ENCODE data around the gene DNAJB1.
"Not testable (repeated sequence)": the region's sequence is repeated elsewhere in the genome, so short reads cannot be mapped to it uniquely, and the experiment has no call there.

The DNAJB1 gene

DNA sequence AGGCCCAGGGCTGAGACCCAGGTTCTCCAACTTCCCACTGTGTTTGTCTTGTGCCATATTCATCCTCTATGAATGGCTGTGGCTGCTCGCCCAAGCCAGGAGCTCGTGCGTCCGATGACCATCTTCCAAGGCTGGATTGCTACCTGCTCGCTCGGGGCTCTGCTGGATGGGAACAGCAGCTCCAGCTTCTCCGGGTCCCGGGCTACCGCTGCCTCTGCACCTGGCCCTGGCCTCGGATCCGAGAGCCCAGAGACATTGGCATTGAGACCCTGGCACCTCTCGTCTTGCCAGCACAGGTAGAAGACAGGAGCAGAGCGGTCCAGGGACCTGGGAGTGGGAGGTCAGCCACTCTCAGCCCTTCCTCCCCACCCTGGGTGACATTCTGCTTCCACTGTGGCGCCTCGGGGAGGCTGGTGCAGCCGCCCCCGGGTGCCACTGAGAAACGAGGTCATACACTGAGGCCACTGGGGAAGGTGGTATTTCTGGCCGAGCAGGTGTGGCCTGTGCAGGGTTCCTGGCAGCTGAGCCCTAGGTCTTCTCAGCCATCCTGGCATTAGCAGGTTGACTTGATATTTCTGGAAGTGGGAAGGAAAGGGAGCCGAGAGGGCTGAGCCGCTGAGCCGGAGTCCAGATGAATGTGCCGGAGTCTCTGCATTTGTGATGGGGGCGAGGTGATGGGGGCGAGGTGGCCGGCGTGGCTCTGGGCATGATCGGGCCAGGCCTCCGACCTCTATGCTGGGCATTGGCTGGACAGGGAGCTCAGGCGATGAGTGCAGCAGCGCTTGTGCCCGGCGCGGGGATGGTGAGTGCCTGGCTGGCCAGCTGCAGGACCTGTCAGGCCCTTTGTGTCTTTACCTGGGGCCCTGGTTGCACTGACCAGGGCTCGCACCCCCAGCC lies 35.1 kb upstream of the DNAJB1 start:
- DNase-seq (ENCODE audit: low read depth, low spot score): no peak

DNA sequence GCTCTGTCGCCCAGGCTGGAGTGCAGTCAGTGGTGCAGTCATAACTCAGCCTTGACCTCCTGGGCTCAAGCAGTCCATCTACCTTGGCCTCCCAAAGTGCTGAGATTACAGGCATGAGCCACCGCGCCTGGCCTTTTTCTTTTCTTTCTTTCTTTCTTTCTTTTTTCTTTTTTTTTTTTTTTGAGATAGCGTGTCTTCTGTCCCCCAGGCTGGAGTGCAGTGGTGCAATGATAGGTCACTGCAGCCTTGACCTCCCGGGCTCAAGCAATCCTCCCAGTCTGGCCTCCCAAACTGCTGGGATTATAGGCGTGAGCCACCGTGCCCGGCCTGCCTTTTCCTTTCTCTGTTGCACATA lies 33.8 kb upstream of the DNAJB1 start:
- not testable (repeated sequence) for DNase-seq (ENCODE audit: low read depth, low spot score)

DNA sequence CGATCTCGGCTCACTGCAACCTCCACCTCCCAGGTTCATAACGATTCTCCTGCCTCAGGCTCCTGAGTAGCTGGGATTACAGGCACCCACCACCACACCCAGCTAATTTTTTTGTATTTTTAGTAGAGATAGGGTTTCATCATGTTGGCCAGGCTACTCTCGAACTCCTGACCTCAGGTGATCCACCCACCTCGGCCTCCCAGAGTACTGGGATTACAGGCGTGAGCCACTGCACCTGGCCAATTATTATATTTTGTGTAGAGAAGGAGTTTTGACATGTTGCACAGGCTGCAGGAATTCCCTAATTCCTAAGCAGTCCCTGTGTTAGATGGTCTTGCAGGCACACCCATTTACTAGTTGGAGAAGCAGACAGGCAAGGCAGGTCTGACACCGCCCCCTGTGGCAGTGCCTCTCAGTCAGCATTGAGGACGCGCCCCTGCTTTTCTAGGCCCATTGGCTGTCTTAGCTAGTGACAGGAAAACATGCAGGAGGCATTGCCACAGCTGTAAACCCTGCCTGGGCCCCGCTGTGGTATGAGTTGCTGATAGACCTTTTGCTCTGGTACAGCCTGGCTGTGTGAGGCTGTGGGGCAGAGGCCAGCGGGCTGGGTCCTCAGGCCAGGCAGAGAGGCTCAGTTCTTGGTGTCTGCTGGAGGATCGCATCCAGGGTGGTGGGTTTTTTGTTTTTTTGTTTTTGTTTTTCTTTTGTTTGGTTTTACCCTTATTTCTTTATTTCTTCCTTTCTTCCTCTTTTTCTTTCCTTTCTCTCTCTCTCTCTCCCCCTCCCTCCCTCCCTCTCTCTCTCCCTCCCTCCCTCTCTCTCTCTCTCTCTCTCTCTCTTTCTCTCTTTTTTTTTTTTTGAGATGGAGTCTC lies 33.2 kb upstream of the DNAJB1 start:
- not testable (repeated sequence) for DNase-seq (ENCODE audit: low read depth, low spot score)

GRCh38 chr19:14550201-14550754 lies 32.1 kb upstream of the DNAJB1 start:
- no peak for DNase-seq (ENCODE audit: low read depth, low spot score)

DNA sequence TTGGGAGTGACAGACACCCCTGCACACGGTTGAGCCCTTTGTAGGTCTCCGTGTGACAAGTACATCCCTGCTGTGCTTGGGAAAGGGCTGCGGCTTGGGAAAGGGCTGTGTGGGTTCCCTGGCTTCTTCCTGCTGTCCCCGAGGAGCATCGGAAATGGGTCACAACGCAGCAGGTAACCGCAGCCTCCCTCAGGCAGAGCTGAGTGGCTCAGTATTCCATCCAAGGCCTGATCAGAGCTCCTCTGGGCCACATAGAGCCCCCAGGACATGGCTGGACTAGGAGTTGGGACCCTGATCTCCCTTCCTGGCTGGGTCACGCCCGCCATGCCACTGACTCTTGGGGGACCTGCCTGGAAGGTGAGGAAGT lies 27.5 kb upstream of the DNAJB1 start:
- DNase-seq (ENCODE audit: low read depth, low spot score): no peak

DNA sequence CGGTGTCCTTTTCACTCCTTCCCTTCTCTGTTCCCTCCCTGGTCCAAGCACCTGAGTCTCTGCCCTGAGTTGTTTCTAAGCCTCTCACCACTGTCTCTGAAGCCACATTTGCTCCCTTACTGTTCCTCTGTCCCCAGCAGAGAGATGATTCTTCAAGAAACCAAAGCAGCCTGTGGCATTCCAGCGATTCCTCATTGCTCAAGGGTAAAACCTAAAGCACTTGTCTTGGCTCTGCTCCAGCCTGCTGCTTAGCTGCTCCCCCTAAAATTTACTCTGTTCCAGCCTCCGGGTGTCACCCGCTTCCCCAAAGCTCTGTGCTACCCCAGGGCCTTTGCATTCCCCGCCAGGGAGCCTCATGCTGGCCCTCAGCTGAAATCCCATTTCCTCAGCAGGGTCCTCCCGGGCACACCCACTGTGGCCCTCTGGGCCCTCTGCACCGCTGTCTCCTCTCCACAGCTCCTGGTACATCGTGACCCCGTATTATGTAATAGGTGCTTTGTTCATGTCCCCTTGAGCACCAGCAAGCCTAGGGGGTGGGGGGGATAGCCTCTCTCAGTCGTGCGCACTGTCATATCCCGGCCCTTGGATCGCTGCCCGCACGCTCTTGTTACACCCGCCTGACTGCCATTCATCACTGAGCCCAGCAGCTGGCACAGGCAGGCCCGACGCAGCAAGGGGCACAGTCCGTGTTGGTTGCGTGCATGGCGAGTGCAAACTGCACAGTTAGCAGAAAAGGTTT lies 26.9 kb upstream of the DNAJB1 start:
- no peak for DNase-seq (ENCODE audit: low read depth, low spot score)

DNA sequence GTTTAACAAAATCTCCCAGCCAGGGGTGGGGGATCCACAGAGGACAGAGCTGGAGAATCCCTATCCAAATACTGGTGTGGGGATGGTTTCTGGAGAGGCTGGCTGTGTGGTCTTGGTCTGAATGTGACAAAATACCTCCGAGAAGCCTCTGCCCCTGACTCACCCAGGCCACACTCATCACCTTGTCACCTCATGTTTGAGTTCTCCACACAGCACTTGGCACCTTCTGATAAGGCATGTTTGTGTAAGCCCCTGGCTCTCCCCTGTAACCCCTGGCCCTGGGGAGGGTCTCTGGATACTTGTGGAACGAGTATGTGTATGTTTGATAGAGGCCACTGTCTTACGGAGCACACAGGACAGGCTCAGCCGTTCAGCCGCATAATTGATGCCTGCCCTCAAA lies 25.9 kb upstream of the DNAJB1 start:
- no peak for DNase-seq (ENCODE audit: low read depth, low spot score)

DNA sequence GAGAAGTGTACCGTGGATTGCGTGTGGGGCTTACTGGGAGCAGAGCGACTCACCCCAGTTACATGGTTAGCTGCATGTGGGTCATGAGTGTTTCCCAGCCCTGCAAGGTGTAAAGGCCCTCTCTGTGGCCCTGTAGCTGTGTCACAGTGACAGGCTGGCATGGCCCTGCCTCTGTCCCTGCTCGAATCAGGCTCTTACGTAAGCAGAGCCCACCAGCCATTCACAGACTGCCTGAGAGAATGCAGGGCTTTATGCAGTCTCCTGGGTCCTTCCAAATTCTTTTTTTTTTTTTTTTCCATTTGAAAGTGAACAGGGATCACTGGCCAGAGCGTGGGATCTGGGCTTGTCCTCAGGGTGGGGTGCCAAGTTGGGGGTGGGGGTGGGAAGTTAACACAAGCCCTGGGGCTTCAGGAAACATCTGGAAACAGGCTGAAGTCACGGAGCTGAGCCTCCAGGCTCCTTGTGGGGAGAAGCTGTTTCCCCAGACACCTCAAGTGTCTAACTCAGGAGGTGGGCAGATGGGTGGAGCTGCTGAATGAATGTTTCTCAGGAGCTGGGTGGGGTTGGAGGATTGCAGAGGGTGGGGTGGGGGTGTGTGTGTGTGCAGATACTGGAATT lies 24.6 kb upstream of the DNAJB1 start:
- DNase-seq (ENCODE audit: low read depth, low spot score): no peak

DNA sequence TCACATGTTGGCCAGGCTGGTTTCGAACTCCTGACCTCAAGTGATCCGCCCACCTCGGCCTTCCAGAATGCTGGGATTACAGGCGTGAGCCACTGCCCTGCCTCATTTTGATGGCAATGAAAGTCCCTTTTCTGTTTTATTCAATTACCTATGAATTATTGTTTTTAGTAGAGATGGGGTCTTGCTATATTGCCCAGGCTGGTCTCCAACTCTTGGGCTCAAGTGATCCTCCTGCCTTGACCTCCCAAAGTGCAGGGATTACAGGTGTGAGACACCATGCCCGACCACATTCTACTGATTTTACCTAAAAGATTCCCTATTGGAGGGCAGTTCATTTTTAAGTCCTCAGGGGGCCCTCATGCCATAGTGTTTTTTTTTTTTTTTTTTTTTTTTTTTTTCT lies 23.8 kb upstream of the DNAJB1 start:
- not testable (repeated sequence) for DNase-seq (ENCODE audit: low read depth, low spot score)

DNA sequence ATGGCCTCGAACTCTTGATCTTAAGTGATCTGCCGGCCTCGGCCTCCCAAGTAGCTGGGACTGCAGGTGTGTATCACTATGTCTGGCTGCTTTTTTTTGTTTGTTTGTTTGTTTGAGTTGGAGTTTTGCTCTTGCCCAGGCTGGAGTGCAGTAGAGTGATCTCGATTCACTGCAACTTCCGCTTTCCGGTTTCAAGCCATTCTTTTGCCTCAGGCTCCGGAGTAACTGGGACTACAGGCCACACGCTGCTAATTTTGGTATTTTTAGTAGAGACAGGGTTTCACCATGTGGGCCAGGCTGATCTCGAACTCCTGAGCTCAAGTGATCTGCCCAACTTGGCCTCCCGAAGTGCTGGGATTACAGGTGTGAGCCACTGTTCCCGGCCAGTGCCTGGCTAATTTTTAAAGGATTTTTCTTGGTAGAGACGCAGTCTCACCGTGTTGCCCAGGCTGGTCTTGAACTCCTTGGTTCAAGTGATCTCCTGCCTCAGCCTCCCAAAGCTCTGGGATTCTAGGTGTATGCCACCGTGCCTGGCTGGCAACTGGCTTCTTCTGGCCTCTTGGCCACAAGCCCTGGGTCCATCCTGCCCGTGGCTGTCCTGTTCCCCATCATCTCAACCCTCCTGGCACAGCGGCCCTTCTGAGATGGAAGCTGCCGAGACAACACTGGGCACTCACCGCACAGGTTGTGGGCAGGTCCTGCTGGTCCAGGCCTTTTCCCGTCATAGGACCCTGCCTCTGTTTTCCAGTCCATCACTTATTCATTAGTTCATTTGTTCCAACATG lies 22.7 kb upstream of the DNAJB1 start:
- DNase-seq (ENCODE audit: low read depth, low spot score): no peak

- no peak for DNase-seq (ENCODE audit: low read depth, low spot score)
Observed at GRCh38 chr19:14536926-14537692, 18.9 kb upstream of the DNAJB1 start.

DNA sequence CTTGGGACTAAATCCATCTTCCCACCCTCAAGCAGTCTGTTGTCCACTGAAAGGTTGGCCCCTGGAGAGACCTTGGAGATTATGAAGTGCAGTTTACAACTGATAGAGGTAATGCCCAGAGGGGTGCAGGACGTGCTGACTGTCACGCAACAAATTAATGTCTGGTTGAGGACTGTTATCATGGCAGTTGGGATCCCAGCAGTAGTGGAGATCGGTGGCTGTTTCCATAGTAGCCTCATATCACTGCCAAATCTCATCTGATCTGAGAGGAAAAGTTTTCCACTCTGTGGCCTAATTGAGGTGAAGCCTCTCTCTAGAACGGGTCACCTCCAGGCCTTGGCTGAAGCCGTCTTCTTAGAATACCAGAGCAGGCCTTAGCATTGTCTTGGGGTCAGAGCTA lies 15.3 kb upstream of the DNAJB1 start:
- DNase-seq (ENCODE audit: low read depth, low spot score): no peak

GRCh38 chr19:14530506-14530905 lies 12.3 kb upstream of the DNAJB1 start:
- DNase-seq (ENCODE audit: low read depth, low spot score): no peak

DNA sequence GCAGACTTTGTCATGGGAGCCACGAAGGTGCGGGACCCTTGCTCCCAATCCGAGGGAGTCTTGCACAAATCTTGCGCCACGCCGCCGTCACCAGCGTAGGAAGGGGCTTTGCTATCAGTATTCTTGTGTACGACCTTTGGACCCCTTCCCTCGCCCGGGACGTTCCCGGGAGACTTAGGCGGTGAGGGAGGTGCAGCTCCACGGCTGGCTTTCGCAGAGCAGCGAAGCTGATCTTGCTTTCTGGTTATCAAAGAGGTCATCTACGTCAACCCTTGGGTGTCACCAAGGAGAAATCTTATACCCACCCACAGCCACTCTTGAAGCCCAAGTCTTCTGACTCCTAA lies 11.8 kb upstream of the DNAJB1 start:
- DNase-seq (ENCODE audit: low read depth, low spot score): no peak

GRCh38 chr19:14529254-14530004 lies 11.2 kb upstream of the DNAJB1 start, which contains the start of gene TECR:
TECR (plus strand) TSS chr19:14529594; CDS start chr19:14529697, 103 bp downstream.
- peak; percentile 100 for DNase-seq (ENCODE audit: low read depth, low spot score)

DNA sequence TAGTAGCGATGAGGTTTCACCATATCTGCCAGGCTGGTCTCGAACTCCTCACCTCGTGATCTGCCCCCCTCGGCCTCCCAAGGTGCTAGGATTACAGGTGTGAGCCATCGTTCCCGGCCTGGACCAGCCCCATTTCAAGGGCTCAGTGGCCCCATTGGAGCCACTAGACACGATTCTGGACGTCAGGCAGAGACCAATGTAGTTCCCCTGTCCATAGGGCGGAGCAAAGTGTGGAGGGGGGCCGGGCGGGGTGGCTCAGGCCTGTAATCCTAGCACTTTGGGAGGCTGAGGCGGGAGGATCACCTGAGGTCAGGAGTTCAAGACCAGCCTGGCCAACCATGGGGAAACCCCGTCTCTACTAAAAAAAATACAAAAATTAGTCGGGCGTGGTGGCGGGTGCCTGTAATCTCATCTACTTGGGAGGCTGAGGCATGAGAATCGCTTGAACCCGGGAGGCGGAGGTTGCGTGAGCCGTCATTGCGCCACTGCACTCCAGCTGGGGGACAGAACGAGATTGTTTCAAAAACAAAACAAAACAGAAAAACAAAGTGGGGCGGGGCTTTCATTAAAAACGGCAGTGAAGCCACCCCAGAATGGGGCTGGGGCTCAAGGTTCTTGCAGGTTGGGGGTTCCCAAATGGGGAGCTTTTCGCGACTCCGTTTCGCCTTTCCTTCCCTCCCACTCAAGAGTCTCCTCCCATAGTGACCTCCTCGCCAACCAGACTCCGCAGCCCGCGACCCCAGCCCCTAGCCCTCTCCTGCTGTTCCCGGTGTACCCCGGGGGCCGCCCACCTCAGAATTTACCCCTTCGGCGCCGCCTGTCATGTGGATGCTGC lies 10.4 kb upstream of the DNAJB1 start:
- DNase-seq (ENCODE audit: low read depth, low spot score): no peak

DNA sequence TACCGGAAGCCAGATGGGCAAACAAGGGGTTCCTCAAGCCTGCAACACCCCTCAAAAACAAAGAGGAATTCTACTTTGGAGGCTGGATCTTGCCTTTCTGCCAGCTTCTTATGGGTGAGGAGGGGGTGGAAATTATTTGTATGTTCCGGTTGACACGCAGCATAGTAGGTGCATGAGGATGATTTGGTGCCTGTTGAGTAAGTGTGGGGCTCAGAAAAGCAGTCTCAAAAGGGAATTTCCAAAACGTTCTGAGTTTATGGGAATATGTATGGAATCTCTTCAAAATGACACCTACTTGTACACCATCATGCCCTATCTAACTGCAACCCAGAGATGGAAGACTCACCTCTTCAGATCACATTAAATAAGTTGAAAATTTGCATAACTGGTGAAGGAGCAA lies 8.2 kb upstream of the DNAJB1 start:
- no peak for DNase-seq (ENCODE audit: low read depth, low spot score)

- DNase-seq (ENCODE audit: low read depth, low spot score): no peak
Observed at GRCh38 chr19:14525729-14526128, 7.5 kb upstream of the DNAJB1 start.
